Lung (tissue), 12 donors: ENCODE measurements around the gene FKBP11. TPM values are rescaled to one million over a fixed set of nuclear protein-coding genes. Genes with fewer than 3 reads are reported as not detected.

Experiments used
- ATAC-seq: fragments of 200-7000 bp; cut with Tn5 transposase; one replicate; pipeline ENCODE4 v1.9.1; 2020; ENCODE audit warnings: moderate number of reproducible peaks; ENCODE audit not compliant: insufficient read depth, low FRiP score
- DNase-seq, 3 donors: peaks; one replicate each; pipeline ENCODE4 v3.0.0-alpha.2; 2013 to 2017
- H3K27ac ChIP-seq, 2 donors: one replicate each; pipeline ENCODE4 v1.5.1; 2013; ENCODE audit warnings: mild to moderate bottlenecking in 2 of 2, moderate library complexity in 2 of 2, control low read depth in 1 of 2, inconsistent platforms in 1 of 2, low read depth in 1 of 2, low read length in 1 of 2
- H3K27me3 ChIP-seq, 3 donors: one replicate each; pipeline ENCODE4 v1.5.1; 2013; ENCODE audit warnings: low read length in 2 of 3; ENCODE audit not compliant: control insufficient read depth in 3 of 3, insufficient read depth in 3 of 3
- H3K36me3 ChIP-seq, 4 donors: one replicate each; pipeline ENCODE4 v1.5.1; 2013; ENCODE audit warnings: low read length in 4 of 4, mild to moderate bottlenecking in 1 of 4, moderate library complexity in 1 of 4; ENCODE audit not compliant: control insufficient read depth in 4 of 4, insufficient read depth in 4 of 4
- H3K4me1 ChIP-seq, 5 donors: one replicate each; pipeline ENCODE4 v1.5.1; 2013; ENCODE audit warnings: low read length in 5 of 5, mild to moderate bottlenecking in 2 of 5, moderate library complexity in 1 of 5; ENCODE audit not compliant: control insufficient read depth in 5 of 5, insufficient read depth in 5 of 5
- H3K4me3 ChIP-seq: one replicate; pipeline ENCODE4 v1.5.1; 2013; ENCODE audit warnings: mild to moderate bottlenecking, control low read depth, moderate library complexity
- H3K9ac ChIP-seq, 2 donors: one replicate each; pipeline ENCODE4 v1.5.1; 2013; ENCODE audit warnings: low read length in 2 of 2, control low read depth in 1 of 2; ENCODE audit not compliant: insufficient read depth in 1 of 2
- H3K9me3 ChIP-seq, 4 donors: one replicate each; pipeline ENCODE4 v1.5.1; 2013; ENCODE audit warnings: low read length in 3 of 4, mild to moderate bottlenecking in 1 of 4, moderate library complexity in 1 of 4; ENCODE audit not compliant: control insufficient read depth in 4 of 4, insufficient read depth in 3 of 4
- WGBS, 2 donors: extraction: QIAGEN DNeasy Blood & Tissue Kit; methylation state at CpG; one replicate each; pipeline ENCODE4 v1.1.7; 2013; 5-methylcytosine and 5-hydroxymethylcytosine counted together
- polyA plus RNA-seq, 2 donors: library from polyadenylated mRNA; stranded (reverse); fragments of 200-250 nt; gene quantifications; one replicate each; pipeline ENCODE4 v1.2.1, GENCODE V29; 2013
- total RNA-seq, 2 donors: library from RNA; depleted of rRNA in 1 of 2; stranded (reverse); fragments of >200 nt in 1 of 2; gene quantifications; one replicate each; pipeline ENCODE4 v1.2.1, GENCODE V29; 2014 to 2021
- TF ChIP-seq, protein P1 (sequence below): IDR thresholded peaks from 2 replicates; pipeline ENCODE4 v1.5.1; 2012; ENCODE audit warnings: mild to moderate bottlenecking; ENCODE audit errors: control extremely low read depth, extremely low read depth
- donor health status: control.
- donor health status: control.
- donor health status: Bipolar disorder and iron deficiency.
- donor health status: healthy.
- donor health status: DM: yes; HTN: yes; CAD: no.

Gene FKBP11
- total and polyA plus RNA-seq, 4 donors = 13.1 to 69.9 (median 63.1) TPM

DNA sequence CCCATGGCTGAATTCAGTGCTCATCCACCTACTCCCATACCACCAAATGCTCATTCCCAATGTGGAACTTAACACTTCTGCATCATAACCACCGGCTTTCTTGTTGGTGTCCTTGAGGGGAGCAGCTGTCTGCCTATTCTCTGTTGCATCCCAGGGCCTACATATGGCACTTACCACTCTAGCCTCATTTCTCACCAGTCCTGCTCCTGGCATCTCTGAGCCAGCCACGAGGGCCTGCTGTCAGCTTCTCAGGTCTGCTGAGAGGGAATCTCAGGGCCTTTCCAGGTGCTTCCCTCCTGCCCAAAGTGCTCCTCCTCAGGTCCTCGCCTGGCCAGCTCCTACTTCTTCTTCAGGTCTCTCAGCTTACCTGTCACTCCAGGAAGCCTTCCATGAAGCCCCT, 35.6 kb downstream of the FKBP11 start:
- Histone ChIP-seq H3K4me3 (no peak overlapping the region), H3K36me3 (no peaks in the 10 kb centered on the region), H3K27ac (no peak overlapping the region), H3K9me3 (no peaks in the 10 kb centered on the region), H3K27me3 (peaks cover 0 to 15% (median 5%) of the 10 kb centered on the region in 3 donors), H3K9ac (peak overlapping the region in 1 of 2 donors; percentile 7), H3K4me1 (peaks cover 0 to 7% (median 2%) of the 10 kb centered on the region in 5 donors)
- DNase-seq (no peak), ATAC-seq (no peak)
- 86 to 88% methylated on average over 3 of the region's 3 CpGs for WGBS, 2 donors
- TF ChIP-seq, protein P1, sequence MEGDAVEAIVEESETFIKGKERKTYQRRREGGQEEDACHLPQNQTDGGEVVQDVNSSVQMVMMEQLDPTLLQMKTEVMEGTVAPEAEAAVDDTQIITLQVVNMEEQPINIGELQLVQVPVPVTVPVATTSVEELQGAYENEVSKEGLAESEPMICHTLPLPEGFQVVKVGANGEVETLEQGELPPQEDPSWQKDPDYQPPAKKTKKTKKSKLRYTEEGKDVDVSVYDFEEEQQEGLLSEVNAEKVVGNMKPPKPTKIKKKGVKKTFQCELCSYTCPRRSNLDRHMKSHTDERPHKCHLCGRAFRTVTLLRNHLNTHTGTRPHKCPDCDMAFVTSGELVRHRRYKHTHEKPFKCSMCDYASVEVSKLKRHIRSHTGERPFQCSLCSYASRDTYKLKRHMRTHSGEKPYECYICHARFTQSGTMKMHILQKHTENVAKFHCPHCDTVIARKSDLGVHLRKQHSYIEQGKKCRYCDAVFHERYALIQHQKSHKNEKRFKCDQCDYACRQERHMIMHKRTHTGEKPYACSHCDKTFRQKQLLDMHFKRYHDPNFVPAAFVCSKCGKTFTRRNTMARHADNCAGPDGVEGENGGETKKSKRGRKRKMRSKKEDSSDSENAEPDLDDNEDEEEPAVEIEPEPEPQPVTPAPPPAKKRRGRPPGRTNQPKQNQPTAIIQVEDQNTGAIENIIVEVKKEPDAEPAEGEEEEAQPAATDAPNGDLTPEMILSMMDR = no peak

DNA sequence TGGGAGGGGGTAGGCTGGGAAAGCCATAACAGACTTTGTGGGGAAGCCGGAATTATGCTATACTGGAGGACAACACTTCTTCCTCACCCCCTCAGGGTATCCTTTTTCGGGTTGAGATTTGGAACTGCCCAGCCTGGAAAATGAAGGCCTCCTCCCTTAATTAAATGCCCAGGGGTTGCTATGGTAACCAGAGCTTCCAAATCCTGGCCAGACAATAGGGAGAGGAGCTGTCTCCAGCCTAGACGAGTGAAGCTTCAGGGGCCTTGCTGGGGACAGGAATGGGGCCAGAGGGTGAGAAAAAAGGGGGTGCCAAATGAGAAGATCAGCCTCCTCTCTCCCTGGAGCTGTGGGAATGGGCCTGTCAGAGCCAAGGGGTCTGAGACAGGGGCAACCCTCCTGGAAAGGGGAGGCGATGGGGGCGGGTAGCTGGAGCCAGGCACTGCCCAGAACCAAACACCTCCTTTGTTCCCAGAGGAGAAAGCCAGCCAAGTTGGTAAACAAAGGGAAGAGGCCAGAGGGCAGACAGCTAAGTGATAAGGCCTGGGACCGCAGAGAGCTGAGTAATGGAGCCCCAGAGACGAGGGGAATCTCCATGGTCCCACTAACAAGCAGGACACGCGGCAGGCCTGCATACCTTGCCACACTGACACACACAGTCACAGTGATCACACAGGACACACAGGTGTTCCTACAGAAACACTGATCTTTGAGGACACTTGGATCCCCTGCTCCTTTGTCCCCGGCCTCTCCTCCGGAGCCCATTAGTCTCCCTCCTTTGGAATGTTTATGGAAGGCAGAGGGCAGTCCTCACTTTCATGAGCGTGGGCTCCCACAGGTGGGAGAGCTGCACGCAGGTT, 41.8 kb downstream of the FKBP11 start:
- no peak for ATAC-seq

DNA sequence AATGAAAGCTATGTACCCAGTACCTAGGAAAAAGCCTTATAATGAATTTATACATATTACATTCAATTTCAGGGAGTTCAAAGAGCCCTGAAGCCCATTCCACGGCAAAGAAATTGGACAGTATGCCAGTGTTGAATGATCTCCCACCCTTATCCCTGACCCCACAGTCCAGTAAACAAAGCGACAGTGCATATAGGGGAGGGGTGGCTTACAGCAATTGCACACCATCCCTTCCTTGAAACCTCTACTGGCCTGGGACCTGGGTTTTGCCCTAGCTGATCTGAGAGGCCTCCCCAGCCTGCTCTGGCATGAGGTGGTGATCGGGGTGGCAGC, 42.4 kb downstream of the FKBP11 start:
- DNase-seq = no peak
- no peak overlapping the region for H3K4me3 ChIP-seq
- ATAC-seq = no peak
- TF ChIP-seq, protein P1 = no peak
- peaks cover 0 to 27% (median 17%) of the 10 kb centered on the region in 5 donors for H3K4me1 ChIP-seq
- H3K9ac ChIP-seq = no peak overlapping the region
- peaks cover 0 to 3% (median 0%) of the 10 kb centered on the region in 3 donors for H3K27me3 ChIP-seq
- 90% methylated on average over 3 of the region's 3 CpGs for WGBS, 2 donors
- H3K36me3 ChIP-seq = no peaks in the 10 kb centered on the region
- peak overlapping the region in 1 of 2 donors; percentile 62 for H3K27ac ChIP-seq
- no peaks in the 10 kb centered on the region for H3K9me3 ChIP-seq

More for the DNA sequence above, 41.8 kb downstream of the FKBP11 start:
- Histone ChIP-seq H3K9me3 (no peaks in the 10 kb centered on the region), H3K27me3 (peaks cover 0 to 3% (median 0%) of the 10 kb centered on the region in 3 donors), H3K4me1 (peaks cover 0 to 27% (median 17%) of the 10 kb centered on the region in 5 donors), H3K9ac (no peak overlapping the region), H3K36me3 (no peaks in the 10 kb centered on the region), H3K4me3 (no peak overlapping the region), H3K27ac (peak overlapping the region in 1 of 2 donors; percentile 49)
- 62 to 80% methylated on average over 13 of the region's 13 CpGs for WGBS, 2 donors
- TF ChIP-seq, protein P1 = no peak
- peak in 2 of 3 donors; percentile 44 to 61 for DNase-seq
